Urinary bladder (tissue), 4 donors: Measurements from ENCODE around the gene ZCCHC3. TPM values are rescaled to one million over a fixed set of nuclear protein-coding genes. Genes with fewer than 3 reads are reported as not detected.

Source experiments
- DNase-seq: peaks from one replicate; pipeline ENCODE4 v3.0.0-alpha.2; 2015; ENCODE audit errors: extremely low spot score
- H3K27ac ChIP-seq: one replicate; pipeline ENCODE4 v1.5.1; 2013; ENCODE audit warnings: low read depth, mild to moderate bottlenecking, moderate library complexity
- H3K36me3 ChIP-seq: one replicate; pipeline ENCODE4 v1.6.1; 2013; ENCODE audit warnings: mild to moderate bottlenecking, moderate library complexity; ENCODE audit not compliant: insufficient read depth
- H3K4me1 ChIP-seq: one replicate; pipeline ENCODE4 v1.6.1; 2013; ENCODE audit warnings: mild to moderate bottlenecking, moderate library complexity; ENCODE audit not compliant: insufficient read depth
- H3K4me3 ChIP-seq: one replicate; pipeline ENCODE4 v1.5.1; 2013; ENCODE audit warnings: low read depth, low read length
- WGBS: extraction: QIAGEN DNeasy Blood & Tissue Kit; methylation state at CpG from one replicate; pipeline ENCODE4 v1.1.7; 2013; 5-methylcytosine and 5-hydroxymethylcytosine counted together
- polyA plus RNA-seq: library from polyadenylated mRNA; stranded (reverse); fragments of 200-250 nt; gene quantifications from one replicate; pipeline ENCODE4 v1.2.3, GENCODE V29; 2013
- total RNA-seq: library from RNA; depleted of rRNA; stranded (reverse); fragments of >200 nt; gene quantifications from one replicate; pipeline ENCODE4 v1.2.3, GENCODE V29; 2014
- donor health status: healthy with polysubstance abuse.
- donor health status: healthy.

Gene ZCCHC3
- total and polyA plus RNA-seq, 2 donors: 14.2 to 18.0 TPM

GRCh38 chr20:312866-313265, 15.5 kb downstream of the ZCCHC3 start:
- H3K4me3 ChIP-seq: no peak overlapping the region
- no peak overlapping the region for H3K27ac ChIP-seq
- WGBS: 41% methylated on average over 1 of the region's 1 CpG
- no peaks in the 10 kb centered on the region for H3K36me3 ChIP-seq
- H3K4me1 ChIP-seq: no peaks in the 10 kb centered on the region
- no peak for DNase-seq

- Histone ChIP-seq H3K4me1 (no peaks in the 10 kb centered on the region), H3K4me3 (no peak overlapping the region), H3K36me3 (no peaks in the 10 kb centered on the region), H3K27ac (no peak overlapping the region)
- 85% methylated on average over 5 of the region's 5 CpGs for WGBS
- DNase-seq: no peak
Observed at GRCh38 chr20:313402-313801, 16.0 kb downstream of the ZCCHC3 start.

- DNase-seq: no peak
- Histone ChIP-seq H3K27ac (no peak overlapping the region), H3K4me3 (no peak overlapping the region), H3K4me1 (no peaks in the 10 kb centered on the region), H3K36me3 (no peaks in the 10 kb centered on the region)
Observed at GRCh38 chr20:313948-314347, 16.6 kb downstream of the ZCCHC3 start.

GRCh38 chr20:316316-317068, 19.1 kb downstream of the ZCCHC3 start:
- H3K4me3 ChIP-seq: no peak overlapping the region
- no peak overlapping the region for H3K27ac ChIP-seq
- H3K4me1 ChIP-seq: no peaks in the 10 kb centered on the region
- H3K36me3 ChIP-seq: no peaks in the 10 kb centered on the region
- DNase-seq: no peak
- WGBS: 96% methylated on average over 2 of the region's 2 CpGs

GRCh38 chr20:324177-325044, 27.0 kb downstream of the ZCCHC3 start:
- WGBS: under 1% methylated on average over 68 of the region's 69 CpGs
- H3K4me3 ChIP-seq: peak overlapping the region; percentile 79
- H3K4me1 ChIP-seq: no peaks in the 10 kb centered on the region

GRCh38 chr20:325045-325888, 27.9 kb downstream of the ZCCHC3 start, which contains the start of gene SOX12:
TSS of gene SOX12 (plus strand) at chr20:325552. CDS start at chr20:325925, 373 bp downstream.
- under 1% methylated on average over 106 of the region's 106 CpGs for WGBS
- peak; percentile 86 for DNase-seq
- peak within 1 kb of the TSS; percentile 79 for H3K4me3 ChIP-seq
- H3K27ac ChIP-seq: peak within 1 kb of the TSS; percentile 94
- H3K4me1 ChIP-seq: no peaks in the 10 kb centered on the region
- no peaks in the 10 kb centered on the region for H3K36me3 ChIP-seq

More at GRCh38 chr20:324177-325044, 27.0 kb downstream of the ZCCHC3 start:
- no peak for DNase-seq
- Histone ChIP-seq H3K36me3 (no peaks in the 10 kb centered on the region), H3K27ac (peak overlapping the region; percentile 75)

- Histone ChIP-seq H3K36me3 (no peaks in the 10 kb centered on the region), H3K4me1 (no peaks in the 10 kb centered on the region), H3K27ac (peak overlapping the region; percentile 94), H3K4me3 (peak overlapping the region; percentile 79)
- DNase-seq: no peak
- under 1% methylated on average over 103 of the region's 103 CpGs for WGBS
Observed at GRCh38 chr20:325889-326644, 28.7 kb downstream of the ZCCHC3 start.

GRCh38 chr20:326645-327185, 29.3 kb downstream of the ZCCHC3 start:
- no peaks in the 10 kb centered on the region for H3K36me3 ChIP-seq
- H3K4me3 ChIP-seq: peak overlapping the region; percentile 79
- DNase-seq: no peak
- H3K4me1 ChIP-seq: no peaks in the 10 kb centered on the region
- H3K27ac ChIP-seq: peak overlapping the region; percentile 94
- under 1% methylated on average over 38 of the region's 38 CpGs for WGBS

- WGBS: 4% methylated on average over 47 of the region's 47 CpGs
- DNase-seq: peak; percentile 86
- H3K4me3 ChIP-seq: peak overlapping the region; percentile 79
- no peaks in the 10 kb centered on the region for H3K36me3 ChIP-seq
- no peaks in the 10 kb centered on the region for H3K4me1 ChIP-seq
- peak overlapping the region; percentile 47 for H3K27ac ChIP-seq
Observed at GRCh38 chr20:327186-328026, 30.0 kb downstream of the ZCCHC3 start.

- H3K27ac ChIP-seq: no peak overlapping the region
- H3K4me3 ChIP-seq: peak overlapping the region; percentile 79
- DNase-seq: no peak
- H3K4me1 ChIP-seq: no peaks in the 10 kb centered on the region
- WGBS: 34% methylated on average over 31 of the region's 31 CpGs
- H3K36me3 ChIP-seq: no peaks in the 10 kb centered on the region
Observed at GRCh38 chr20:328027-328974, 30.9 kb downstream of the ZCCHC3 start.
